Endothelial cell of umbilical vein (primary cell): Measurements from ENCODE around the gene LRRC72. TPM values are rescaled to one million over a fixed set of nuclear protein-coding genes. Genes with fewer than 3 reads are reported as not detected.

Experiments
- BruUV-seq: library from RNA; stranded (reverse); fragments of 400-500 nt; replicated peaks from 2 replicates; lab custom pipeline; 2021; lab: Mats Ljungman, UMichigan
- CTCF ChIA-PET: fragments of 300-600, 350-600 bp; sonication (Branson Sonifier 250); formaldehyde crosslinking; loops from one replicate; lab custom pipeline; 2021; ENCODE audit warnings: antibody characterized with exemption, inconsistent platforms; lab: Charles Lee
- POLR2A ChIA-PET: fragments of 300-600, 350-600 bp; sonication (Branson Sonifier 250); formaldehyde crosslinking; loops from one replicate; lab custom pipeline; 2021; ENCODE audit warnings: antibody characterized with exemption, inconsistent platforms; lab: Charles Lee
- DNase-seq: peaks from one replicate; pipeline ENCODE4 v3.0.0-alpha.2; 2011; ENCODE audit warnings: low read depth, low spot score
- FAIRE-seq: peaks from 2 replicates; lab custom pipeline; 2011; peaks lifted over from hg19 to GRCh38; lab: Jason Lieb, UNC
- H2AFZ ChIP-seq: 2 replicates; pipeline ENCODE4 v1.6.0; 2012; ENCODE audit warnings: low read depth, low read length, control low read depth, inconsistent platforms
- H3K27ac ChIP-seq: 2 replicates; pipeline ENCODE4 v1.5.1; 2011; ENCODE audit warnings: low read depth, mild to moderate bottlenecking, control low read depth, low read length, moderate library complexity; ENCODE audit not compliant: insufficient read depth
- H3K27me3 ChIP-seq, 2 experiments: 2 replicates each; pipeline versions ENCODE4 v1.6.0 to v1.6.1; 2011; ENCODE audit warnings: low read length in 2 of 2, mixed read lengths in 1 of 2; ENCODE audit not compliant: control insufficient read depth in 2 of 2, insufficient read depth in 2 of 2
- H3K36me3 ChIP-seq, 2 experiments: 2 replicates in 1 of 2; 3 replicates in 1 of 2; pipeline ENCODE4 v1.5.1; 2011; ENCODE audit warnings: low read length in 2 of 2, mild to moderate bottlenecking in 1 of 2, moderate library complexity in 1 of 2; ENCODE audit not compliant: control insufficient read depth in 2 of 2, insufficient read depth in 2 of 2; ENCODE audit errors: extremely low read depth in 1 of 2
- H3K4me1 ChIP-seq: 3 replicates; pipeline ENCODE4 v1.5.1; 2011; ENCODE audit warnings: mild to moderate bottlenecking, low read length; ENCODE audit not compliant: control insufficient read depth, insufficient read depth; ENCODE audit errors: extremely low read depth
- H3K4me2 ChIP-seq: 2 replicates; pipeline ENCODE4 v1.6.1; 2011; ENCODE audit warnings: low read length, control low read depth, mixed read lengths; ENCODE audit not compliant: insufficient read depth
- H3K4me3 ChIP-seq, 3 experiments: fragments of 200-600 bp in 1 of 3; sonication (generic), shearing (Covaris generic) in 1 of 3; replicated peaks in 1 of 3; 2 replicates each; pipeline ENCODE4 v1.5.1; 2011 to 2016; ENCODE audit warnings: control low read depth in 3 of 3, low read length in 3 of 3, mild to moderate bottlenecking in 2 of 3, inconsistent platforms in 1 of 3, low read depth in 1 of 3, moderate library complexity in 1 of 3; ENCODE audit not compliant: insufficient read depth in 1 of 3
- H3K79me2 ChIP-seq: 2 replicates; pipeline ENCODE4 v1.6.0; 2012; ENCODE audit warnings: low read length, inconsistent platforms; ENCODE audit not compliant: control insufficient read depth, insufficient read depth
- H3K9ac ChIP-seq: replicated peaks from 2 replicates; pipeline ENCODE3; 2011; ENCODE audit warnings: low read length, control low read depth; ENCODE audit not compliant: insufficient read depth; ENCODE audit errors: extremely low read depth
- H3K9me1 ChIP-seq: replicated peaks from 3 replicates; pipeline ENCODE4 v1.6.0; 2011; ENCODE audit warnings: mild to moderate bottlenecking, low read length; ENCODE audit not compliant: control insufficient read depth, insufficient read depth; ENCODE audit errors: extremely low read depth
- H3K9me3 ChIP-seq: replicated peaks from 2 replicates; pipeline ENCODE4 v1.5.1; 2012; ENCODE audit warnings: low read length, inconsistent platforms; ENCODE audit not compliant: control insufficient read depth, insufficient read depth
- H4K20me1 ChIP-seq: replicated peaks from 2 replicates; pipeline ENCODE3; 2011; ENCODE audit warnings: mild to moderate bottlenecking, low read length; ENCODE audit not compliant: control insufficient read depth, insufficient read depth; ENCODE audit errors: extremely low read depth
- EZH2 ChIP-seq: IDR thresholded peaks from 2 replicates; pipeline ENCODE4 v1.6.1; 2012; ENCODE audit warnings: borderline replicate concordance, low read depth, mild to moderate bottlenecking, moderate library complexity, low read length, inconsistent platforms; ENCODE audit not compliant: severe bottlenecking
- FOS ChIP-seq: IDR thresholded peaks from 2 replicates; pipeline ENCODE4 v1.6.1; 2011; ENCODE audit warnings: mild to moderate bottlenecking, low read length, moderate library complexity, borderline replicate concordance; ENCODE audit not compliant: insufficient read depth
- GATA2 ChIP-seq: IDR thresholded peaks from 2 replicates; pipeline ENCODE4 v1.7.0; 2011; ENCODE audit warnings: low read depth, mild to moderate bottlenecking, moderate library complexity, mixed read lengths, low read length; ENCODE audit not compliant: insufficient read length, insufficient read depth
- JUN ChIP-seq: IDR thresholded peaks from 2 replicates; pipeline ENCODE4 v1.6.1; 2011; ENCODE audit warnings: borderline replicate concordance, low read depth; ENCODE audit not compliant: insufficient read length, insufficient read depth
- MAX ChIP-seq: IDR thresholded peaks from 2 replicates; pipeline ENCODE4 v1.6.1; 2011; ENCODE audit not compliant: insufficient read depth, insufficient read length
- MYC ChIP-seq: IDR thresholded peaks from one replicate; pipeline ENCODE4 v1.6.1; 2011; ENCODE audit warnings: mild to moderate bottlenecking, low read depth, low read length
- POLR2A ChIP-seq: IDR thresholded peaks from 2 replicates; pipeline ENCODE4 v1.6.1; 2012; ENCODE audit warnings: low read depth, mild to moderate bottlenecking, control low read depth, low read length
- POLR2AphosphoS5 ChIP-seq: IDR thresholded peaks from 2 replicates; pipeline ENCODE4 v1.6.1; 2012; ENCODE audit warnings: low read depth, mild to moderate bottlenecking, control low read depth, low read length, moderate library complexity; ENCODE audit not compliant: insufficient read depth
- dilution Hi-C: fragments of 300-500 bp; cut with MboI; formaldehyde crosslinking; loops from one replicate; pipeline ENCODE4 v1.15.0; 2019; ENCODE audit warnings: low sequenced_read_pairs; ENCODE audit not compliant: extremely low pct_ligation_motif_present
- intact Hi-C: fragments of 100-400 bp; cut with micrococcal nuclease; formaldehyde crosslinking; loops from one replicate; pipeline ENCODE4 v1.10.0; 2022
- polyA plus RNA-seq, 4 experiments: library from polyadenylated mRNA; depleted of rRNA in 3 of 4; stranded (reverse) in 3 of 4; unstranded in 1 of 4; fragments of >200 nt; gene quantifications; 2 replicates each; pipeline versions ENCODE4 v1.2.1 to v1.2.3, GENCODE V29; 2011 to 2012; ENCODE audit warnings: missing spikeins in 1 of 4
- total RNA-seq: library from RNA; stranded (reverse); gene quantifications from 2 replicates; pipeline ENCODE4 v1.2.3, GENCODE V29; 2021
- TF ChIP-seq, protein P1 (sequence below), 2 donors: IDR thresholded peaks; 1 replicate in 1 of 2; 2 replicates in 1 of 2; pipeline ENCODE4 v1.5.1; 2011; ENCODE audit warnings: low read length in 2 of 2, mild to moderate bottlenecking in 2 of 2, moderate library complexity in 2 of 2, control low read depth in 1 of 2, inconsistent platforms in 1 of 2, low read depth in 1 of 2; ENCODE audit not compliant: insufficient read depth in 1 of 2; ENCODE audit errors: extremely low read depth in 1 of 2

Gene LRRC72
- total and polyA plus RNA-seq, 2 donors (not counting 3 experiments of a cell fraction or from before 2014, with no cell fraction given), result not detected

DNA sequence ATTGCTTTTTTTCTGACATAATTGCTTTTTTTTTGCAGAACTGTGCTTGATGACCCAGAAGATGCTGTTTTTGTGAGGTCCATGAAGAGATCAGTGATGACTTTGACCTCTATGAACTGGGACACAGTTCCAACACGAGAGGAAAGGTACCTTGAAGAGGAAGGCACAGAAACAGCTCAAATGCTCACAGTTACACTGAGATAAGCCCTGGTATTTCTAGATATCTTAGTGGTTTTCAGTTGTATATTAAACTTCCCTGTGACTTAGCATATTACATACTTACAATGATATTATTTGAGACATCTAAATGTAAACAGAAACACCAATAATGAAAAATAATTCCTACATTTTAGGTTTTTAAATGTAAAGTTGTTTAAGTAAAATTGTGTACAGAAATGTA, 54.7 kb downstream of the LRRC72 start:
- no peak for TF ChIP-seq POLR2A
- no peak for TF ChIP-seq JUN
- TF ChIP-seq MYC, result no peak
- TF ChIP-seq FOS, result no peak
- no peak for TF ChIP-seq EZH2
- no peak for TF ChIP-seq GATA2
- TF ChIP-seq, protein P1, sequence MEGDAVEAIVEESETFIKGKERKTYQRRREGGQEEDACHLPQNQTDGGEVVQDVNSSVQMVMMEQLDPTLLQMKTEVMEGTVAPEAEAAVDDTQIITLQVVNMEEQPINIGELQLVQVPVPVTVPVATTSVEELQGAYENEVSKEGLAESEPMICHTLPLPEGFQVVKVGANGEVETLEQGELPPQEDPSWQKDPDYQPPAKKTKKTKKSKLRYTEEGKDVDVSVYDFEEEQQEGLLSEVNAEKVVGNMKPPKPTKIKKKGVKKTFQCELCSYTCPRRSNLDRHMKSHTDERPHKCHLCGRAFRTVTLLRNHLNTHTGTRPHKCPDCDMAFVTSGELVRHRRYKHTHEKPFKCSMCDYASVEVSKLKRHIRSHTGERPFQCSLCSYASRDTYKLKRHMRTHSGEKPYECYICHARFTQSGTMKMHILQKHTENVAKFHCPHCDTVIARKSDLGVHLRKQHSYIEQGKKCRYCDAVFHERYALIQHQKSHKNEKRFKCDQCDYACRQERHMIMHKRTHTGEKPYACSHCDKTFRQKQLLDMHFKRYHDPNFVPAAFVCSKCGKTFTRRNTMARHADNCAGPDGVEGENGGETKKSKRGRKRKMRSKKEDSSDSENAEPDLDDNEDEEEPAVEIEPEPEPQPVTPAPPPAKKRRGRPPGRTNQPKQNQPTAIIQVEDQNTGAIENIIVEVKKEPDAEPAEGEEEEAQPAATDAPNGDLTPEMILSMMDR (IDR thresholded peaks at IDR 0.05; ENCODE audit: extremely low read depth in 1 of 2, insufficient read depth in 1 of 2, low read depth in 1 of 2, low read length in 2 of 2), result no peak
- no peak for TF ChIP-seq MAX
- TF ChIP-seq POLR2AphosphoS5, result no peak
- CTCF ChIA-PET, result interaction anchor here (2.5 kb wide), 1 partner anchor 16 kb away, joined by 16 read pairs; no protein-coding TSS in a partner anchor
- no peak overlapping the region for H3K4me3 ChIP-seq
- H3K9ac ChIP-seq, result no peak overlapping the region
- DNase-seq (no peak), FAIRE-seq (no peak)
- intact Hi-C loops (no loop called here), dilution Hi-C loops (no loop called here)
- no peaks in the 10 kb centered on the region for H3K4me1 ChIP-seq
- no TSS peak for BruUV-seq
- no peaks in the 10 kb centered on the region for H3K79me2 ChIP-seq
- H3K27me3 ChIP-seq, result no peaks in the 10 kb centered on the region
- H4K20me1 ChIP-seq, result no peaks in the 10 kb centered on the region
- H3K27ac ChIP-seq, result no peak overlapping the region
- no peak overlapping the region for H2AFZ ChIP-seq
- POLR2A ChIA-PET, result no interaction called here
- no peak overlapping the region for H3K4me2 ChIP-seq
- no peaks in the 10 kb centered on the region for H3K36me3 ChIP-seq
- no peaks in the 10 kb centered on the region for H3K9me3 ChIP-seq
- no peaks in the 10 kb centered on the region for H3K9me1 ChIP-seq
